Kidney (tissue), 14 donors: ENCODE data around the gene BTF3L4. TPM values are rescaled to one million over a fixed set of nuclear protein-coding genes. Genes with fewer than 3 reads are reported as not detected.

Experiments used
- DNase-seq, 5 donors: peaks; one replicate each; pipeline ENCODE4 v3.0.0-alpha.2; 2013 to 2020
- FAIRE-seq: peaks from 2 replicates; lab custom pipeline; 2012; peaks lifted over from hg19 to GRCh38; lab: Jason Lieb, UNC
- H3K27ac ChIP-seq, 2 donors: one replicate each; pipeline ENCODE4 v1.7.0; 2013; ENCODE audit warnings: low read depth in 2 of 2, low read length in 2 of 2, inconsistent platforms in 1 of 2
- H3K27me3 ChIP-seq: one replicate; pipeline ENCODE4 v1.7.1; 2013; ENCODE audit warnings: low read length, inconsistent platforms; ENCODE audit not compliant: control insufficient read depth, insufficient read depth
- H3K36me3 ChIP-seq, 3 donors: one replicate each; pipeline versions ENCODE4 v1.7.0 to v1.7.1; 2013; ENCODE audit warnings: low read length in 3 of 3, control low read depth in 1 of 3, inconsistent platforms in 1 of 3; ENCODE audit not compliant: insufficient read depth in 3 of 3, control insufficient read depth in 2 of 3
- H3K4me1 ChIP-seq, 3 donors: one replicate each; pipeline versions ENCODE4 v1.7.0 to v1.7.1; 2013; ENCODE audit warnings: low read length in 3 of 3, inconsistent platforms in 1 of 3, low read depth in 1 of 3; ENCODE audit not compliant: control insufficient read depth in 2 of 3, insufficient read depth in 2 of 3
- H3K4me3 ChIP-seq, 3 donors: one replicate each; pipeline versions ENCODE4 v1.7.0 to v1.8.1; 2013; ENCODE audit warnings: low read length in 3 of 3, control low read depth in 1 of 3, inconsistent platforms in 1 of 3
- H3K9ac ChIP-seq, 3 donors: one replicate each; pipeline versions ENCODE4 v1.7.0 to v1.7.1; 2013; ENCODE audit warnings: low read length in 3 of 3, control low read depth in 1 of 3, inconsistent platforms in 1 of 3
- H3K9me3 ChIP-seq, 3 donors: one replicate each; pipeline versions ENCODE4 v1.7.0 to v1.7.1; 2013; ENCODE audit warnings: low read length in 3 of 3, control low read depth in 1 of 3, inconsistent platforms in 1 of 3; ENCODE audit not compliant: control insufficient read depth in 2 of 3, insufficient read depth in 1 of 3
- intact Hi-C: fragments of 100-400 bp; cut with DNase I; formaldehyde crosslinking; loops from one replicate; pipeline ENCODE4 v1.11.1; 2022
- polyA plus RNA-seq: library from polyadenylated mRNA; stranded (reverse); fragments of 350-450 nt; fragmentation: Illumina TruSeq; extraction: RNeasy Lipid Tissue Mini Kit (QIAGEN cat#74804); gene quantifications from one replicate; pipeline ENCODE4 v1.2.3, GENCODE V29; 2014; ENCODE audit warnings: low read depth, low replicate concordance; ENCODE audit not compliant: insufficient read depth
- total RNA-seq: library from RNA; stranded (reverse); fragmentation: NEBNext Ultra II Directional; extraction: Animal tissue kit (Norgen Biotek cat#: 25700); gene quantifications from one replicate; pipeline ENCODE4 v1.2.1, GENCODE V29; 2021
- TF ChIP-seq, protein P1 (sequence below): IDR thresholded peaks from 3 replicates; pipeline ENCODE4 v1.5.1; 2012; ENCODE audit warnings: mild to moderate bottlenecking, moderate library complexity, borderline replicate concordance; ENCODE audit not compliant: insufficient read depth; ENCODE audit errors: extremely low read depth
- donor health status: control.
- donor health status: control.
- donor health status: control.
- donor health status: control.
- donor health status: control.
- donor health status: DM: yes; HTN: yes; CAD: no.
- donor health status: Normal renal cell carcinoma (clear cell type).

The BTF3L4 gene
- total and polyA plus RNA-seq, 2 donors from 2014 or later: 41.5 to 45.3 TPM

- TF ChIP-seq, protein P1, sequence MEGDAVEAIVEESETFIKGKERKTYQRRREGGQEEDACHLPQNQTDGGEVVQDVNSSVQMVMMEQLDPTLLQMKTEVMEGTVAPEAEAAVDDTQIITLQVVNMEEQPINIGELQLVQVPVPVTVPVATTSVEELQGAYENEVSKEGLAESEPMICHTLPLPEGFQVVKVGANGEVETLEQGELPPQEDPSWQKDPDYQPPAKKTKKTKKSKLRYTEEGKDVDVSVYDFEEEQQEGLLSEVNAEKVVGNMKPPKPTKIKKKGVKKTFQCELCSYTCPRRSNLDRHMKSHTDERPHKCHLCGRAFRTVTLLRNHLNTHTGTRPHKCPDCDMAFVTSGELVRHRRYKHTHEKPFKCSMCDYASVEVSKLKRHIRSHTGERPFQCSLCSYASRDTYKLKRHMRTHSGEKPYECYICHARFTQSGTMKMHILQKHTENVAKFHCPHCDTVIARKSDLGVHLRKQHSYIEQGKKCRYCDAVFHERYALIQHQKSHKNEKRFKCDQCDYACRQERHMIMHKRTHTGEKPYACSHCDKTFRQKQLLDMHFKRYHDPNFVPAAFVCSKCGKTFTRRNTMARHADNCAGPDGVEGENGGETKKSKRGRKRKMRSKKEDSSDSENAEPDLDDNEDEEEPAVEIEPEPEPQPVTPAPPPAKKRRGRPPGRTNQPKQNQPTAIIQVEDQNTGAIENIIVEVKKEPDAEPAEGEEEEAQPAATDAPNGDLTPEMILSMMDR: no peak
- H3K27me3 ChIP-seq: no peaks in the 10 kb centered on the region
- H3K27ac ChIP-seq: no peak overlapping the region
- no peaks in the 10 kb centered on the region for H3K9me3 ChIP-seq
- peaks cover 0 to 2% (median 0%) of the 10 kb centered on the region in 3 donors for H3K4me1 ChIP-seq
- intact Hi-C loops: no loop called here
- FAIRE-seq (no peak), DNase-seq (no peak)
- H3K36me3 ChIP-seq: no peaks in the 10 kb centered on the region
- H3K9ac ChIP-seq: no peak overlapping the region
- no peak overlapping the region for H3K4me3 ChIP-seq
Observed at GRCh38 chr1:52139817-52140540, 83.9 kb downstream of the BTF3L4 start.

Other genes with a start within 250 kb of the BTF3L4 start
- 110 TPM for gene NRDC, start 177.6 kb upstream of the BTF3L4 start, total RNA-seq
- gene NRDC, start 177.6 kb upstream of the BTF3L4 start, polyA plus RNA-seq: 99.5 TPM
- gene RAB3B, start 65.6 kb upstream of the BTF3L4 start, total RNA-seq: 0.72 TPM
- gene RAB3B, start 65.6 kb upstream of the BTF3L4 start, polyA plus RNA-seq: 0.60 TPM
- gene KTI12, start 22.5 kb upstream of the BTF3L4 start, total RNA-seq: 8.5 TPM
- 6.4 TPM for gene KTI12, start 22.5 kb upstream of the BTF3L4 start, polyA plus RNA-seq
- 46.0 TPM for gene TXNDC12, start 1.1 kb upstream of the BTF3L4 start, total RNA-seq
- 40.5 TPM for gene TXNDC12, start 1.1 kb upstream of the BTF3L4 start, polyA plus RNA-seq
- 18.9 TPM for gene ZFYVE9, start 85.8 kb downstream of the BTF3L4 start, total RNA-seq
- 10.5 TPM for gene ZFYVE9, start 85.8 kb downstream of the BTF3L4 start, polyA plus RNA-seq